ENCODE data around the gene BLVRB.

- TF ChIP-seq GTF2I (CRISPR knock-in tag; conservative IDR thresholded peaks at IDR 0.05) (no peak), NFYB (CRISPR knock-in tag; conservative IDR thresholded peaks at IDR 0.05; ENCODE audit: low read depth) (no peak), CTCF (IDR thresholded peaks at IDR 0.05) (no peak), E2F5 (CRISPR knock-in tag; IDR thresholded peaks at IDR 0.05) (no peak), AFF4 (CRISPR knock-in tag; IDR thresholded peaks at IDR 0.05; ENCODE audit: borderline replicate concordance) (no peak), HMGXB4 (CRISPR knock-in tag; IDR thresholded peaks at IDR 0.05) (no peak), ZBTB21 (CRISPR knock-in tag; IDR thresholded peaks at IDR 0.05; ENCODE audit: borderline replicate concordance) (no peak), ZNF263 (CRISPR knock-in tag; IDR thresholded peaks at IDR 0.05; ENCODE audit: low read depth) (no peak), ESRRA (CRISPR knock-in tag; IDR thresholded peaks at IDR 0.05; ENCODE audit: borderline replicate concordance) (no peak), JUN (CRISPR knock-in tag; IDR thresholded peaks at IDR 0.05) (no peak), USF1 (CRISPR knock-in tag; IDR thresholded peaks at IDR 0.05) (no peak), SP1 (CRISPR knock-in tag; conservative IDR thresholded peaks at IDR 0.05) (no peak)
These were observed 14.9 kb downstream of the BLVRB start for GRCh38 chr19:40450664-40451063.
